Measurements from ENCODE around the gene RBM17.
"Not testable (repeated sequence)": the region's sequence is repeated elsewhere in the genome, so short reads cannot be mapped to it uniquely, and the experiment has no call there.

RBM17 gene

DNA sequence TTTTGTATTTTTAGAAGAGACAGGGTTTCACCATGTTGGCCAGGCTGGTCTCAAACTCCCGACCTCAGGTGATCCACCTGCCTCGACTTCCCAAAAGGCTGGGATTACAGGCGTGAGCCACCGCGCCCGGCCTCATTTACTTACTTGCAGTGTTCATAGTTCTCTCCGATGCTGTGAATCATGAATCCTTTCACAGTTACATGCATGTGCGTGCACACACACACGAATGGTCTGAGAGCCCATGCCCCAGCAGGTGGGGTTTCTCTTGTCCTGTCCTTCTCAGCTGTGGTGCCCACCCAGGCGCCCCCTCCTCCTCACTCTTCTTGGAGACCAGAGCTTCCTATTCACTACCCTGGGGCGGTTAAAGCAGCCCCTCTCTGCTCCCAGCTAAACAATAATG is 50.6 kb downstream of the RBM17 start:
- no peak for DNase-seq

GRCh38 chr10:6140141-6140841 is 51.5 kb downstream of the RBM17 start:
- no peak for DNase-seq

DNA sequence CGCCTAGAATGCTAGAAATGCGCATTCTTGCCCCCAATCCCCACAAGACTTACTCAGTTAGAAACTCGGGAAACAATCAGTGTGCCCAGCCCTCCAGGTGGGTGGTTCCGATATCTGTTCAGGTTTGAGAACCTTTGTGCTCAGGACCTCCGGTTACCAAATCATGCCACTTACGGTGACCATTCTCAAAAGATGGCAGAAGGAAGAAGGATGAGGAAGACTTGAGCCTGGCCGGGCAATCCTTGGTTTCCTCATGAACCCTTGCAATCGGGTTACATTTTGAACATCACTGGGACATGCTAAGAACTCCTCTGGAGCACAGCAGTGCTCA is 52.1 kb downstream of the RBM17 start:
- DNase-seq: no peak

- no peak for DNase-seq
Observed at GRCh38 chr10:6141296-6142151, 52.7 kb downstream of the RBM17 start.

DNA sequence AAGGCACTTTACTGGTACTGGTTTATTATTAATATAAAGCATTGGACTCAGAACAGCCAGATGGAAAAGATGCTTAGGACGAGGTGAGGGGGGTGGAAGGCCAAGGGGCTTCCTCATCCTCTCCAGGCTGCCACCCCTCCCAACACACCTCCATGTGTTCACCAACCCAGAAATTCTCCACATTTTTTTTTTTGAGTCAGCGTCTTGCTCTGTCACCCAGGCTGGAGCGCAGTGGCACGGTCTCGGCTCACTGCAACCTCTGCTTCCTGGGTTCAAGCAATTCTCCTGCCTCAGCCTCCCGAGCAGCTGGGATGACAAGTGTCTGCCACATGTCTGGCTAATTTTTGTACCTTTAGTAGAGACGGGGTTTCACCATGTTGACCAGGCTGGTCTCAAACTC is 53.4 kb downstream of the RBM17 start:
- DNase-seq: not testable (repeated sequence)

DNA sequence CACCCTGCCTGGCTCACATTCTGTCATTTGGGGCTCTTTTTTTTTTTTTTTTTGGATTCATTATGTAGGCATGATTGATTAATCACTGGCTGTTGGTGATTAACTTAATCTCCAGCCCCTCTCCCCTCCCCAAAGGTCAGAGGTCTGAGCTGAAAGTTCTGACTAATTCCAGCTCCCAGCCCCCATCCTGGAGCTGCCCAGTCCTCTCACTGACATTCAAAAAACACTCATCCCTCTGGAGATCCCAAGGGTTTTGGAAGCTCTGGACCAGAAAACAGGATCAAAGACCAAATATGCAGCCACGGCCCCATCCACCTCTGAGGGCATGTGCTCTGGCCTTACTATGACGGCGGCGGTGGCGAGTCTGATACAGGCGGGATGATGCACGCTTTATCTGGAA is 53.8 kb downstream of the RBM17 start:
- no peak for DNase-seq

DNA sequence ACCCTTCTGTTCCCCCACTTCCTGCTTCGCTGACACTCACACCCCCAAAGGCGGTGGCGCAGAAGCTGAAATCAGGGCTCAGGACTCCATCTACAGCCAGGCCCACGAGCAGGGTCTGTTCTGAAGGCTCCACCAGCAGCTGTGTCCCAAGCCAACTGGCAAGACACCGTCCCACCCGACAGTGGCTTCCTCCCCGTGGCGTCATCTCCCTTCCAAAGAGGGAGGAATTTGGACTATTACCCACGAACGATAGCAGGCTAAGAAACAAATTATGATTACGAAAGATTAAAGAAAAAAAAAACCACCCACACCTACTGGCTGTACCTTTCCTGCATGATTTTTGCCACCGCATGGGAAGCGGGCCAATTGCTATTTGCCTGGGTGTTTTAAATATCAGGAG is 54.3 kb downstream of the RBM17 start:
- DNase-seq: no peak

- DNase-seq: peak; percentile 54
Observed at GRCh38 chr10:6144406-6145165, 55.8 kb downstream of the RBM17 start.

DNA sequence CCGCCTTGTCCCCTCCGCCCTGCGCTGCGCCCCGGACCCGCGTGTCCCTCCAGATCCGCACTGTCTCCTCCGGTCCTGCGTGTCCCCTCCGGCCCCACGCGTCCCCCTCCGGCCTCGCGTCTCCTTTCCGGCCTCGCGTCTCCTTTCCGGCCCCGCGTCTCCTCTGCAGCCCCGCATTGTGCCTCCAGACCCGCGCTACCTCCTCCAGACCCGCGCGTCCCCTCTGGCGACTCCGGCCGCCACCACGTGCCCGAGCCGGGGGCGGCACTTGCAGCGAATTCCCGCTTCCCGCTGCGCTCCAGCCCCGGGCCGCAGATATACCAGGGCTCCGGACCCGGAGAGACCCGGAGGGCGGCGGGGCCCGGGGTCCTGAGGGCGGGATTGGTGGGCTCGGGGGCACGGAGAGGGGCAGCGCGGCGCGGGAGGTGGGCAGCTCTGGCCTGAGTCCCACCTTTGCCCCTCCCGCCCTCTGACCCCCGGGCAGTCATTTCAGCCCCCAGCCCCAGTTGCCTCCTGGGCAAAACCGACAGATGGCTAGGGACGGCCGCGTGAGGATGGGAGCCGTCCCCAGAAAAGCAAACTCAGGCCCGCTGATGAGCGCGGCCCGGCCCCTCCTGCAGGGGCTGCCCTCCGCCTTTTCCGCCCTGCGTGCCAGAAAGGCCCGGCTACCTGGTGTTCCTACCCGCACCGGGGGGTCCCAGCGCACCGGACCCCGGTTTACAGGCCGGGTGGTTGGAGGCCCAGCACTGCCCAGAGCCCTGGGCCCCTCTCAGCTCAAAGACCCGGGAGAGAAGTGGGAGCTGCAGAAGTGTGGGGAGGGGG is 56.5 kb downstream of the RBM17 start:
- DNase-seq: peak; percentile 74

GRCh38 chr10:6146013-6146785 is 57.4 kb downstream of the RBM17 start:
- no peak for DNase-seq

DNA sequence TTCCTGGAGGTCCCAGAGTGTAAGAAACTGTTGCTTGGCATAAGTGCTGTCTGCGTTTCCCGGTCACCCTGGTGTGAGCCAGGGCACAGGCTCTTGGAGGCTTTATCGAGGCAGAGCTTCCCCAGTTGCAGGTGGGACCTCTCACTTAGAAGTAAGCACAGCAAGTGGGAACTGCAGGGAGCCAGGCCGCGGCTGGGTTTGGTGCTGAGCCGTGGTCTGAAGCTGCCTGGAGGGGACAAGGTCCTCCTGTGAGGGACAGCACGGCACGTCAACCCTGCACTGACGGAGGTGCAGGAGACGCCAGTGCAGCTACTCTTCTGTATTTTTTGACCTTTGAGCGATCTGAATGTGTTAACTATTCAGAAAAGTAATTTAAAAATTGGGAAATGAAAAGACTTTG is 58.1 kb downstream of the RBM17 start:
- DNase-seq: no peak

DNA sequence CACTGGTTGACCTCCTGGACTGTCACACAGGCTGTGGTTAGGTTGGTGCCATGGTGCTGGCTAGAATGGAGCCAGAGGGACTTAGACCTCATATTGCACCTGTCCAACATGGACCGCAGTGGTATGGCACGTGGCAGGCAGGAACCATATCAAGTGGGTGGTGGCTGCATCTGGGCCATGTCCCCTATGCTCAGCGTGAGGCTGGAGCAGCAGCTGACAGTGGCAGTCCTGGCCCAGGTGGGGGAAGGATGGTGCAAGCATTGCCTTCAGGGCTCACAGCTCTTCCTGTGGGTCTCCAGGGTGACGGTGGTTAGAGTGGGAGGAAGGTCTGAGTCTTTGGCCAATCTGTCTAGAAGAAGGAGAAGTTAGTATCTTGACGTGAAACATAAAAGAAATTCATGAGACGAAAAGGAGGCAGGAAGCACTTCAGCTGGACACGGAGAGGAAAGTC is 59.4 kb downstream of the RBM17 start:
- DNase-seq: no peak

DNA sequence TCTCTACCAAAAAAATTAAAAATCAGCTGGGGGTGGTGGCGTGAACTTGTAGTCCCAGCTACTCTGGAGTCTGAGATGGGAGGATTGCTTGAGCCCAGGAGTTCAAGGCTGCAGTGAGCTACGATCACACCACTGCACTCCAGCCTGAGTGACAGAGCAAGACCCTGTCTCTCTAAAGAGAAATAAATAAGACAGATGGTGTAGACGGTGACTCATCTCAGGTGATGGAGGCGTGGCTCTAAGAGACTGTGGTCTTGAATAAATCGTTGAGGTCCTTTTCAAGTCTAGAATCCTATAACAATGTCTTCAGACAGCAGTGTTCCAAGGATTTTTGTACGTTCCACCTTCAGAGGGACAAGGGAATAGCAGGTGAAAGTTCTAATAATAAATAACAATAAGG is 60.1 kb downstream of the RBM17 start:
- no peak for DNase-seq

GRCh38 chr10:6151087-6151977 is 62.5 kb downstream of the RBM17 start:
- peak; percentile 71 for DNase-seq

DNA sequence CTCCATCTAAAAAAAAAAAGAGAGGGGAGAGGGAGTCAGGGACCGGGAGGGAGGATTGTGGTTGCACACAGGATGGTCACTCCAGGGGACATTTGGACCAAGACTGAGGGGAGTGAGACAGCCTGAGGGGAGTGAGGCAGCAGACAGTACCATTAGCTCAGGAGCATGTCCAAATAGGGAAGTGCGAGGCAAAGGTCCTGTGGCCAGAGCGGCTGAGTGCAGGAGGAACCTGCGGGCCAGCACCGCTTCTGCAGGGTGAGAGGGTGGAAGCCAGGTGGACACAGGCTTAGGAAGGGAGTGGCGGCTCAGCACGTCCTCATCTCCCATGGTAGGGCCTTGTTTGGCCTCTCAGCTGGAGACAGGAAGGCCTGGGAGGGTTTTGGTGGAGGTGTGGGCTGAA is 65.0 kb downstream of the RBM17 start:
- DNase-seq: no peak

DNA sequence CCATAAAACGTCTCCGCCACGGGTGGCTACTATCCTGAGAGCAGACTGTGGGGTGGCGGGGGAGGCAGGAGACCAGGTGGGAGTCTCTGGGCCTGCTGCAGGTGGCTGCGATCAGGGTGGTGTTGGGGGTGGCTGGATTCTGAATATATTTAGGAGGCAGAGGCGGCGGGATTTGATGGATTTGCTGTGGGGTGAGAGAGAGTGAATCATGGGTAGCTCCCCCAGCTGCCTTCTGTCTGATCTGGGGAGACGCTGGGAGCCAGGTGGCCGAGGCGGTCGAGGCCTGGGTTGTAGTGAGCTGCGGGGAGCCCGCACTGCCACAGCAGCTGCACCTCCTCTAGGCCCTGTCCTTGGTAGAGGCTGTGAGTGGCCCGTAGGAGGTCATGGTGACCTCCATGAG is 65.7 kb downstream of the RBM17 start:
- DNase-seq: no peak

GRCh38 chr10:6158276-6158675 is 69.4 kb downstream of the RBM17 start:
- no peak for DNase-seq

DNA sequence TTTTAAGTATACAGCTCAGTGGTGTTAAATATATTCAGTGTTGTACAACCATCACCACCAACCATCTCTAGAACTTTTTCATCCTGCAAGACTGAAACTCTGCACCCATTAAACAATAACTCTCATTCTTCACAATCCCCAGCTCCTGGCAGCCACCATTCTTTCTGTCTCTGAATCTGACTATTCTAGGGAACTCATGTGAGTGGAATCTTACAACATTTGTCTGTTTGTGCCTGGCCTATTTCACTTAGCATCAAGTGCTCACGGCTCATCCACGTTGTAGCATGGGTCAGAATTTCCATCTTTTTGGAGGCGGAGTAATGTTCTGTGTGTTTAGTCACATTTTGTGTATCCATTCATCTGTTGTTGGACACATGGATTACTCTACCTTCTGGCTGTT is 73.1 kb downstream of the RBM17 start:
- DNase-seq: no peak

DNA sequence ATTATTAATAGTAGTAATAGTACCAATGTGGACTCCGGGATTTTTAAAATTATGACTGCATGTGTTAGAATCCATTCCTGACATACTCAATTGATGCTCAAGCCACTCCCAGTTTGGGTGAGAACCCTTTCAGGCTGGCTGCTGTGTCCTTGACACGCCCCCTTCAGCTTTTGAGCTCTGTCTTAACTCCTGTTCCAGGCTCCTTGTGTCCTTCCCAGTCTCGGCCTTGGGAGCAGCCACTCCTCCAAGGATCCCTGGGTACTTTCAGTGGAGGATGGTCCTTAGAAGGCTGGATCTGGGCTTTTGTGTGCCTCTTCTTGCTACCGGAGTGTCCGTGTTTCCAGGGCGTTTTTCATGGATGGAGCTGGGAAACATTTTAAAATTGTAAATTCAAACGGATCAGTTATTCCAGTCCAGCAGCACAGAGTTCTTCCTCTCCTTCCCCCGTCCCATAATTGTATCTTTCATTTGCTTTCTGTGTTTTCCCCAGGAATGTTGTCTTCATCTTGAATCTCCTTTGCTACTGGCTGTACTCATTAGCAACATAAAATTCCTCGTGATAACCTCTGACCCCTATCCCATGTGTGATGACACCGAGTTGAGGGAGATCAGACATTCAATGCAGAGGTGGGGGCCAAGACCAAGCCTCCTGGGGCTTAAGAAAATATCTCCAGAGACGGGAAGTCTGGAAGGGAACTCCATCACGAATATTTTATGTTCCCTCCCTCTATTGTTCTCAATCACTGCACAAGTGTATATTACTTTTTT is 73.9 kb downstream of the RBM17 start:
- DNase-seq: no peak
